Type B pancreatic cell (in vitro differentiated cells): ENCODE results near the gene ATP2A2. TPM values are rescaled to one million over a fixed set of nuclear protein-coding genes. Genes with fewer than 3 reads are reported as not detected.

Experiments used
- DNase-seq: peaks from one replicate; pipeline ENCODE4 v3.0.0; 2021; ENCODE audit warnings: mixed read lengths; ENCODE audit not compliant: unreplicated experiment; ENCODE audit errors: extremely low spot score
- H3K27ac Mint-ChIP-seq: 2 replicates; pipeline ENCODE4 v1.8.0; 2021; ENCODE audit warnings: mild to moderate bottlenecking, mixed read lengths
- H3K27me3 Mint-ChIP-seq: 2 replicates; pipeline ENCODE4 v1.8.0; 2021; ENCODE audit warnings: mixed read lengths
- H3K36me3 Mint-ChIP-seq: 2 replicates; pipeline ENCODE4 v1.8.0; 2021; ENCODE audit warnings: mixed read lengths
- H3K4me1 Mint-ChIP-seq: one replicate; pipeline ENCODE4 v1.8.0; 2021; ENCODE audit warnings: mixed read lengths; ENCODE audit not compliant: unreplicated experiment
- H3K4me3 Mint-ChIP-seq: 2 replicates; pipeline ENCODE4 v1.8.0; 2021; ENCODE audit warnings: mild to moderate bottlenecking, mixed read lengths
- H3K9me3 Mint-ChIP-seq: 2 replicates; pipeline ENCODE4 v1.8.0; 2021; ENCODE audit warnings: mixed read lengths
- total RNA-seq: library from RNA; stranded (reverse); gene quantifications from 2 replicates; pipeline ENCODE4 v1.2.1, GENCODE V29; 2021; ENCODE audit warnings: low replicate concordance
- TF ChIP-seq, protein P1 (sequence below): fragments of 200-600 bp; sonication (generic); conservative IDR thresholded peaks from 2 replicates; pipeline ENCODE4 v1.5.0; 2021; ENCODE audit warnings: antibody characterized with exemption, mild to moderate bottlenecking

Gene ATP2A2
- total RNA-seq, 1 donor from 2014 or later: 203 TPM

DNA sequence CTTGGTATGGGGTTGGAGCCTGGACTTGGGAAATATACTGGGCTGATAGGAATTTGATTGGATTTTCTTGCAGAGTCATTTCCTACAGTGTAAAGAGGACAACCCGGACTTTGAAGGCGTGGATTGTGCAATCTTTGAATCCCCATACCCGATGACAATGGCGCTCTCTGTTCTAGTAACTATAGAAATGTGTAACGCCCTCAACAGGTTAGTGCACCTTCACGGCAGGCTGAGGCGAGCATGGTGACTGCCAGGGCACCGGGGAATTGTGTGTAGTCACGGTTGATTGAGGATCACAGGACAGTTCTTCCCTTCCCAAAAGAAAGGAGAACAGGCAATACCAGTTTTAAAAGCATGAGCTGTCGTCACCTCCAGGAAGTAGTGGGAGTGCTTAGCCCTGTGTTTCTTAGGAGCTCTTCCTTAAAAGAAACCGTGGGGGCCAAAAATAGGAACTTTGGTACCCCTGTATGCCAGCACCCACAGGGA is 64.2 kb downstream of the ATP2A2 start:
- peak overlapping the region; percentile 40 for H3K4me3 Mint-ChIP-seq
- H3K36me3 Mint-ChIP-seq: peaks cover 49% of the 10 kb centered on the region
- H3K27me3 Mint-ChIP-seq: no peaks in the 10 kb centered on the region
- peak overlapping the region; percentile 97 for H3K27ac Mint-ChIP-seq
- TF ChIP-seq, protein P1, sequence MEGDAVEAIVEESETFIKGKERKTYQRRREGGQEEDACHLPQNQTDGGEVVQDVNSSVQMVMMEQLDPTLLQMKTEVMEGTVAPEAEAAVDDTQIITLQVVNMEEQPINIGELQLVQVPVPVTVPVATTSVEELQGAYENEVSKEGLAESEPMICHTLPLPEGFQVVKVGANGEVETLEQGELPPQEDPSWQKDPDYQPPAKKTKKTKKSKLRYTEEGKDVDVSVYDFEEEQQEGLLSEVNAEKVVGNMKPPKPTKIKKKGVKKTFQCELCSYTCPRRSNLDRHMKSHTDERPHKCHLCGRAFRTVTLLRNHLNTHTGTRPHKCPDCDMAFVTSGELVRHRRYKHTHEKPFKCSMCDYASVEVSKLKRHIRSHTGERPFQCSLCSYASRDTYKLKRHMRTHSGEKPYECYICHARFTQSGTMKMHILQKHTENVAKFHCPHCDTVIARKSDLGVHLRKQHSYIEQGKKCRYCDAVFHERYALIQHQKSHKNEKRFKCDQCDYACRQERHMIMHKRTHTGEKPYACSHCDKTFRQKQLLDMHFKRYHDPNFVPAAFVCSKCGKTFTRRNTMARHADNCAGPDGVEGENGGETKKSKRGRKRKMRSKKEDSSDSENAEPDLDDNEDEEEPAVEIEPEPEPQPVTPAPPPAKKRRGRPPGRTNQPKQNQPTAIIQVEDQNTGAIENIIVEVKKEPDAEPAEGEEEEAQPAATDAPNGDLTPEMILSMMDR: no peak
- no peak for DNase-seq
- H3K4me1 Mint-ChIP-seq: no peaks in the 10 kb centered on the region
- H3K9me3 Mint-ChIP-seq: no peaks in the 10 kb centered on the region

DNA sequence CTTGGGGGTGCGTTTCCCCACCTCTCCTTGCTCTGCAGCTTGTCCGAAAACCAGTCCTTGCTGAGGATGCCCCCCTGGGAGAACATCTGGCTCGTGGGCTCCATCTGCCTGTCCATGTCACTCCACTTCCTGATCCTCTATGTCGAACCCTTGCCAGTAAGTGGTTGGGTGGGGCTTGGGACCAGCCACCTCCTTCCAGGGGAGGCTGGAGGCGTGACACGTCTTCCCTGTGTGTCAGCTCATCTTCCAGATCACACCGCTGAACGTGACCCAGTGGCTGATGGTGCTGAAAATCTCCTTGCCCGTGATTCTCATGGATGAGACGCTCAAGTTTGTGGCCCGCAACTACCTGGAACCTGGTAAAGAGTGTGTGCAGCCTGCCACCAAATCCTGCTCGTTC is 64.9 kb downstream of the ATP2A2 start:
- peaks cover 49% of the 10 kb centered on the region for H3K36me3 Mint-ChIP-seq
- peak overlapping the region; percentile 97 for H3K27ac Mint-ChIP-seq
- DNase-seq: no peak
- no peak overlapping the region for H3K4me3 Mint-ChIP-seq
- H3K9me3 Mint-ChIP-seq: no peaks in the 10 kb centered on the region
- no peaks in the 10 kb centered on the region for H3K4me1 Mint-ChIP-seq
- no peaks in the 10 kb centered on the region for H3K27me3 Mint-ChIP-seq
- TF ChIP-seq, protein P1: no peak

DNA sequence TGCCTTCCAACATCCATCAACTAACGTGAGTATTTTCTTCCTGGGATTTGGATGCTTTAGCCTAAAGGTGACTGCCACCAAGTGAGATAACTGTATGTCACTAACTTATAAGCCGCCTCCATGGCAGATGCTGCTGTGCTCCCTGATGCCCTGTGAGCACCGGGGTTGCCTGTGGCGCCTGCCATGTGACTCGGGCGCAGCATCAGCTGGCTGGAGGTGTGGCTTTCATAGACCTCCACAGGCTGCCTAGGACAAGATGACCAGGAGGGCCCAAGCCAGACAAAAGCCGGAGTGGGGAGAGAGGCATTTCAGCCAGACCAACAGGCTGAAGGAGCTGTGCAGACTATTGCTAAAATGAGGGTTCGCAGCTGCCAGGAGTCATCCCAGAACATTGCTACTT is 66.7 kb downstream of the ATP2A2 start:
- no peak for DNase-seq
- Mint-ChIP-seq H3K36me3 (peaks cover 39% of the 10 kb centered on the region), H3K4me3 (no peak overlapping the region), H3K4me1 (no peaks in the 10 kb centered on the region), H3K27me3 (no peaks in the 10 kb centered on the region), H3K9me3 (no peaks in the 10 kb centered on the region), H3K27ac (peak overlapping the region; percentile 7)
- TF ChIP-seq, protein P1: no peak

DNA sequence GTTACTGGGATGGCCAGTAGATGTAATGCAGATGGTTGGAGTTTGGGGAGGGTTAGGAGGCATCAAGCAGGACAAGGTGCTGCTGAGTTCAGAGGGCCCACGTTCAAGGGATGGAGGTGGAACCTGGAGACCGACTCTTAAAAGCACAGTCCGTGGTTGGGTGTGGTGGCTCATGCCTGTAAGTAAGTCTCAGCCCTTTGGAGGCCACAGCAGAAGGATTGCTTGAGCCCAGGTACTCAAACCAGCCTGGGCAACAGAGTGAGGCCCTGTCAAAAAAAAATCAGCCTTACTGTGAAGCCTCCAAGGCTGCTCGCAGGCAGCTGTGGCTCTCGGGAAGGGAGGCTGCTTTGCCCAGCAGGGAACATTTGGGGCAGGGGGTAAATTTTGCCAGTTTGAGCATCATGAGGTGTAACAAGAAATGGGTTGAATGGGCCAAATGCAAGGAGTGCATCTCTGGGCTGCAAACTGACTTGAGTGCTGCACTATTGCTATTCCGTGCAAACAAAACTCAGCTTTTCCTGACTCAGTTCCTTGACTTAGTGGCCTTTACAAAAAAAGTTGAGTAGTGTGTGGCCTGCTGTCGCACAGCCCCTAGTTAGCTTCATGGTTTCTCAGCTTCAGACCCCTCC is 67.5 kb downstream of the ATP2A2 start:
- peaks cover 35% of the 10 kb centered on the region for H3K36me3 Mint-ChIP-seq
- no peaks in the 10 kb centered on the region for H3K27me3 Mint-ChIP-seq
- TF ChIP-seq, protein P1: no peak
- H3K27ac Mint-ChIP-seq: no peak overlapping the region
- H3K9me3 Mint-ChIP-seq: no peaks in the 10 kb centered on the region
- no peak for DNase-seq
- H3K4me1 Mint-ChIP-seq: no peaks in the 10 kb centered on the region
- no peak overlapping the region for H3K4me3 Mint-ChIP-seq

DNA sequence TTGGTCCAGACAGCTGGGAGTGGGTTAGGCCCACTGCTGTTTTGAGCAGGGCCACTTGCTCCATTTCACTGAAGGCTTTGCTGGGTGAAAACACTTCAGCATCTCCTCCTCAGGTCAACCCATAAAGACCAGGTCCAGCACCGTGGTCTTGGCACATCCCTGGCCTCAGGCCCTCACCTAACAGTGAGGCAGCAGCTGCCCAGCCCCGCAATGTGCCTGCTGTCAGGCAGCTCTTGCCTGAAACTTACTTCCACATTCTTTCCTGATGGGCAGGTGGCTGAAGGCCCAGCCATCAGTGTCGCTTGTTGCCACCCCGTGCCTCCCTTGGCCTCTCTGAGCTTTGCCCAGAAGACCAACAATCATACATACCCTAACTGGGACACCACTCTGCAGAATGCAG is 68.0 kb downstream of the ATP2A2 start:
- Mint-ChIP-seq H3K27me3 (no peaks in the 10 kb centered on the region), H3K36me3 (peaks cover 31% of the 10 kb centered on the region), H3K27ac (no peak overlapping the region), H3K4me1 (no peaks in the 10 kb centered on the region), H3K4me3 (no peak overlapping the region), H3K9me3 (no peaks in the 10 kb centered on the region)
- TF ChIP-seq, protein P1: no peak
- no peak for DNase-seq
